Activated naive CD8-positive, alpha-beta T cell treated with anti-CD3 and anti-CD28 coated beads, Interleukin-2, amount 10 ng/mL, durations not matched to agents 7 days and 5 days (primary cell): Measurements from ENCODE around the gene PEX26. TPM values are rescaled to one million over a fixed set of nuclear protein-coding genes. Genes with fewer than 3 reads are reported as not detected.
"Not testable (repeated sequence)": the region's sequence is repeated elsewhere in the genome, so short reads cannot be mapped to it uniquely, and the experiment has no call there.

ENCODE experiments used
- ATAC-seq: fragments of 150-1000 bp; cut with Tn5 transposase; one replicate; pipeline ENCODE4 v1.10.0; 2021; ENCODE audit warnings: low read depth, moderate library complexity
- POLR2A ChIA-PET: fragments of 350-600 bp; sonication (Branson Sonifier 250); formaldehyde crosslinking; loops from one replicate; lab custom pipeline; 2021; ENCODE audit warnings: antibody characterized with exemption; lab: Charles Lee
- DNase-seq: peaks from one replicate; pipeline ENCODE4 v3.0.0; 2021
- H3K27ac Mint-ChIP-seq: one replicate; pipeline ENCODE4 v1.8.0; 2022; ENCODE audit warnings: mild to moderate bottlenecking, mixed read lengths
- H3K27me3 Mint-ChIP-seq: one replicate; pipeline ENCODE4 v1.8.0; 2022; ENCODE audit warnings: mild to moderate bottlenecking, moderate library complexity, mixed read lengths
- H3K36me3 Mint-ChIP-seq: one replicate; pipeline ENCODE4 v1.8.0; 2021; ENCODE audit warnings: mild to moderate bottlenecking, mixed read lengths
- H3K4me1 Mint-ChIP-seq: one replicate; pipeline ENCODE4 v1.8.0; 2021; ENCODE audit warnings: mixed read lengths
- H3K4me3 Mint-ChIP-seq: one replicate; pipeline ENCODE4 v1.8.0; 2022; ENCODE audit warnings: mild to moderate bottlenecking, moderate library complexity, mixed read lengths
- H3K9me3 Mint-ChIP-seq: one replicate; pipeline ENCODE4 v1.8.0; 2021; ENCODE audit warnings: mixed read lengths
- total RNA-seq, 2 experiments: library from RNA; stranded (reverse); gene quantifications; one replicate each; pipeline ENCODE4 v1.2.3, GENCODE V29; 2021

Gene PEX26
- total RNA-seq, 2 experiments from 2014 or later = 36.0 to 37.2 TPM

DNA sequence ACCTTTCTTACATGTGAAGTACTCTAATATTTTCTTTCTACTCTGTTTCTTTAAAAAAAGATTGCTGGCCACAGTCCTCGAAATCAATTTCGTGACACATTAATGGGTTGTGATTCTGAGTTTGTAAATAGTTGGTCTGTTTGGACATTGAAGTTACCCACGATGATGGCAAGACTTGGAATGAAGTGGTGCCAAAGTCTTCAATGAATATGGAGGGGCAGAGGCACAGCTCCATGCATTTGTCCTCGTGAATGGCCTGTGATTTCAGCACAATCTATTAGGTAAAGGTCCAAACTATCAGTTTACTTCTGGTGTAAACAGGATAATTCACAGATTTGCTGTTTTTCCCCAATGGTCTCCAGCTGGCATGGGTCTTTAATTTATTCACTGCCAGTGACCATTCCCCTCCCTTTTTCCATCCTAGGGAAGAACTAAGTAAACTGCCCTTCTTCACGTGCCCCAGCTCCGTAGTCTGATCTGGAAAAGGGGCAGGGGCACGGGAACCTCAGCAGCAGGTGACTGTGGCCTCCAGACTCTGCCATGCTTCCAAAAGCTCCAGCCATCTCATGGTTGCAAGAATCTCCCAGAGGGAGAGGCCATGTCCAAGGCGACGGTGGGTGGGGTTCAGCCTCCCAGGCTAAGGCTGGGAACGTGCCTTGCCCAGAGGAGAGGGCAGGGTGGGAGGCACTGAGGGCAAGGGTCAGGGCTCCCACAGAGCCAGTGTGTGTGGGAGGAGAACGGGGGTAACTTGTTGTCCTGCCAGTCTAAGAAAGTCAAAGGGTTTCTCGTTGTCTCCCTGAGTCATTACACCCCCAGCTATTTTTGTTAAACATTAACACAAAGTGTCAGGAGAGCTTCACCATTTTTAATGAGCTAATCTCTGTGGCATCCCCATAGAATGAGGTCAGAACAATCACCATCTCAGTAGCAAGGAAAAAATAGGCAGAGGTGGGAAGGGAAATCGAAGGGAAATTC is 16.9 kb upstream of the PEX26 start:
- H3K27me3 Mint-ChIP-seq = peaks cover 22% of the 10 kb centered on the region
- H3K27ac Mint-ChIP-seq = no peak overlapping the region
- DNase-seq (no peak), ATAC-seq (no peak)
- no peaks in the 10 kb centered on the region for H3K9me3 Mint-ChIP-seq
- H3K4me1 Mint-ChIP-seq = peaks cover 2% of the 10 kb centered on the region
- H3K36me3 Mint-ChIP-seq = no peaks in the 10 kb centered on the region
- POLR2A ChIA-PET = no interaction called here
- H3K4me3 Mint-ChIP-seq = no peak overlapping the region

- POLR2A ChIA-PET = no interaction called here
- Mint-ChIP-seq H3K27ac (no peak overlapping the region), H3K27me3 (peaks cover 32% of the 10 kb centered on the region), H3K9me3 (no peaks in the 10 kb centered on the region), H3K4me3 (no peak overlapping the region), H3K4me1 (peaks cover 4% of the 10 kb centered on the region), H3K36me3 (no peaks in the 10 kb centered on the region)
- DNase-seq = no peak
- no peak for ATAC-seq
Observed at GRCh38 chr22:18062421-18062820, 15.4 kb upstream of the PEX26 start.

DNA sequence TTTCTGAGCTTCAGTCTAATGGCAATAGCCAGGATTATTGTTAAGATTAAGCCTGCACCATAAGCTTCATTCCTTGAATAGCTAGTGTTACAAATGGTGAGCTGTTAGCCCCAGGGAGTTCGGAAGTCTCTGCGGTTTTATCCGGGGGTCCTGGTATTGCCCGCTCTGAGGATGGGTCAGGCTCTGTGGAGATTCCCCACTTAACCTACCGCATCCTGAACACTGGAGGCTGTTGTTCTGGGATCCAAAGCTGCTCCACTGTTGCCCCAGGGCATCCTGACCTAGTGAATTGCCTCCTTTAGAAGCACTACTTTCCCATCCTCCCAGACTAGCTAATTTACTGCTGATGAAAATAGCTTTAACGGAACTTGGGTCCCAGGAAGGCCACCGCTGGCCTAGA is 14.5 kb upstream of the PEX26 start:
- POLR2A ChIA-PET = no interaction called here
- ATAC-seq (no peak), DNase-seq (no peak)
- peaks cover 33% of the 10 kb centered on the region for H3K27me3 Mint-ChIP-seq
- H3K4me3 Mint-ChIP-seq = no peak overlapping the region
- H3K4me1 Mint-ChIP-seq = peaks cover 4% of the 10 kb centered on the region
- H3K36me3 Mint-ChIP-seq = no peaks in the 10 kb centered on the region
- no peaks in the 10 kb centered on the region for H3K9me3 Mint-ChIP-seq
- no peak overlapping the region for H3K27ac Mint-ChIP-seq

GRCh38 chr22:18063715-18064114 is 14.1 kb upstream of the PEX26 start:
- POLR2A ChIA-PET, DNase-seq, H3K36me3 Mint-ChIP-seq, H3K4me3 Mint-ChIP-seq, H3K4me1 Mint-ChIP-seq, ATAC-seq, H3K9me3 Mint-ChIP-seq, H3K27ac Mint-ChIP-seq: not testable (repeated sequence)
- H3K27me3 Mint-ChIP-seq = peaks cover 33% of the 10 kb centered on the region

GRCh38 chr22:18064636-18065035 is 13.2 kb upstream of the PEX26 start:
- Mint-ChIP-seq H3K4me3 (no peak overlapping the region), H3K9me3 (no peaks in the 10 kb centered on the region), H3K4me1 (peaks cover 4% of the 10 kb centered on the region), H3K36me3 (no peaks in the 10 kb centered on the region), H3K27me3 (peaks cover 40% of the 10 kb centered on the region), H3K27ac (no peak overlapping the region)
- ATAC-seq (no peak), DNase-seq (no peak)
- POLR2A ChIA-PET = no interaction called here

DNA sequence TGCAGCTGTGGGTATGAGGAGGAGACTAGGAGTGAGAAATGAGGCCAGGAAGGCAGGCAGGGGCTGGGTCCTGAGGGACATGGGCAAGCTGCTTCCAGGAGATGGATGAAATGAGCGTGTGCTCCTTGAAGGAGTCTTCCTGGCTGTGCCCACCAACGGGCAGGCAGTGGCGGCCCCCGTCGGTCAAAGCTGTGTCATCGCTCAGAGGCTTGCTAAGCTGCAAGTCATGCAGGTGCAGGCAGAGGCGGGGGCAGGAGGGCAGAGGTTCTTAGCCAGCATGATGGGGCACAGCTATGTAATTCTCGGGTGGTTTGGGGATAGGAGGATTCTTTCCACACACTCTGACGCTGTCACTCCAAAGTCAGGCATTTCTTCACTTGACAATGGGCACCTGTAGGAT is 12.5 kb upstream of the PEX26 start:
- Mint-ChIP-seq H3K27ac (no peak overlapping the region), H3K4me1 (peaks cover 4% of the 10 kb centered on the region), H3K27me3 (peaks cover 43% of the 10 kb centered on the region), H3K9me3 (no peaks in the 10 kb centered on the region), H3K4me3 (no peak overlapping the region), H3K36me3 (no peaks in the 10 kb centered on the region)
- no peak for DNase-seq
- POLR2A ChIA-PET = no interaction called here
- ATAC-seq = no peak

GRCh38 chr22:18066181-18066859 is 11.5 kb upstream of the PEX26 start:
- Mint-ChIP-seq H3K36me3 (no peaks in the 10 kb centered on the region), H3K27me3 (peaks cover 43% of the 10 kb centered on the region), H3K4me1 (peaks cover 4% of the 10 kb centered on the region), H3K27ac (no peak overlapping the region), H3K9me3 (no peaks in the 10 kb centered on the region), H3K4me3 (no peak overlapping the region)
- ATAC-seq (no peak), DNase-seq (no peak)
- POLR2A ChIA-PET = no interaction called here

GRCh38 chr22:18067121-18067520 is 10.7 kb upstream of the PEX26 start:
- no peak for DNase-seq
- Mint-ChIP-seq H3K4me3 (no peak overlapping the region), H3K9me3 (no peaks in the 10 kb centered on the region), H3K36me3 (no peaks in the 10 kb centered on the region), H3K27me3 (peaks cover 43% of the 10 kb centered on the region), H3K27ac (no peak overlapping the region), H3K4me1 (peaks cover 4% of the 10 kb centered on the region)
- no peak for ATAC-seq
- POLR2A ChIA-PET = no interaction called here

- ATAC-seq = no peak
- H3K9me3 Mint-ChIP-seq = no peaks in the 10 kb centered on the region
- H3K27ac Mint-ChIP-seq = no peak overlapping the region
- H3K4me1 Mint-ChIP-seq = peaks cover 4% of the 10 kb centered on the region
- no peaks in the 10 kb centered on the region for H3K36me3 Mint-ChIP-seq
- H3K4me3 Mint-ChIP-seq = no peak overlapping the region
- POLR2A ChIA-PET = no interaction called here
- no peak for DNase-seq
- peaks cover 39% of the 10 kb centered on the region for H3K27me3 Mint-ChIP-seq
Observed at GRCh38 chr22:18067548-18068341, 10.0 kb upstream of the PEX26 start.

GRCh38 chr22:18068381-18068988 is 9.3 kb upstream of the PEX26 start:
- Mint-ChIP-seq H3K9me3 (no peaks in the 10 kb centered on the region), H3K27me3 (peaks cover 37% of the 10 kb centered on the region), H3K27ac (no peak overlapping the region), H3K4me3 (no peak overlapping the region), H3K36me3 (no peaks in the 10 kb centered on the region), H3K4me1 (peaks cover 4% of the 10 kb centered on the region)
- DNase-seq = no peak
- no peak for ATAC-seq
- POLR2A ChIA-PET = no interaction called here

- no peak overlapping the region for H3K4me3 Mint-ChIP-seq
- POLR2A ChIA-PET = no interaction called here
Observed at GRCh38 chr22:18069041-18069440, 8.7 kb upstream of the PEX26 start.

DNA sequence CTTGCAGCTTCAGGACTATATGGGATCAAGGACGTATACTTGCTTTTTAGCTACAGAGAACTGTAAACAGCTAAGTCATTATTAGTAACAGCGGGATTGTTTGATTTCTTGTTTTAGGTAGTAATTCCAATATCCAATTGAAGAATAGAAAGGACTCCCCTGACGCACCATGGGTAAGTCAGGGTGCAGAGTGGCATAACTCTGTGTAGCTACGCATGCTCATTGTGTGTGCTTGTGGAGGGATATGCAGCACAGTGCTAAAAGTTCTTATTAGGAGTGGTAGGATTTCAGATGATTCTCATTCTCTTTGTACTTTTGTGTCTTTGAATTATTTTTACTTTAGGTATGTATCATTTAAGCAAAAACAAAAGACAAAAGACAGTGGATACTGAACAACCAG is 7.7 kb upstream of the PEX26 start:
- Mint-ChIP-seq H3K9me3 (no peaks in the 10 kb centered on the region), H3K27me3 (peaks cover 30% of the 10 kb centered on the region), H3K4me3 (no peak overlapping the region), H3K36me3 (no peaks in the 10 kb centered on the region), H3K4me1 (peaks cover 4% of the 10 kb centered on the region), H3K27ac (no peak overlapping the region)
- DNase-seq = no peak
- no peak for ATAC-seq
- POLR2A ChIA-PET = no interaction called here

More at GRCh38 chr22:18069041-18069440, 8.7 kb upstream of the PEX26 start:
- no peak for DNase-seq
- H3K9me3 Mint-ChIP-seq = no peaks in the 10 kb centered on the region
- no peak for ATAC-seq
- H3K27me3 Mint-ChIP-seq = peaks cover 37% of the 10 kb centered on the region
- H3K4me1 Mint-ChIP-seq = peaks cover 4% of the 10 kb centered on the region
- no peak overlapping the region for H3K27ac Mint-ChIP-seq
- H3K36me3 Mint-ChIP-seq = no peaks in the 10 kb centered on the region
